Chondrocyte (in vitro differentiated cells): ENCODE measurements around the gene TET1. TPM values are rescaled to one million over a fixed set of nuclear protein-coding genes. Genes with fewer than 3 reads are reported as not detected.
"Not testable (repeated sequence)": the region's sequence is repeated elsewhere in the genome, so short reads cannot be mapped to it uniquely, and the experiment has no call there.

Experiments used
- DNase-seq: peaks from one replicate; pipeline ENCODE4 v3.0.0; 2021; ENCODE audit warnings: mixed read lengths, low spot score
- H3K27ac Mint-ChIP-seq: one replicate; pipeline ENCODE4 v1.8.0; 2021; ENCODE audit warnings: mild to moderate bottlenecking, moderate library complexity, mixed read lengths; ENCODE audit not compliant: unreplicated experiment
- H3K27me3 Mint-ChIP-seq: 2 replicates; pipeline ENCODE4 v1.8.0; 2021; ENCODE audit warnings: low read depth, mixed read lengths
- H3K36me3 Mint-ChIP-seq: 2 replicates; pipeline ENCODE4 v1.8.0; 2021; ENCODE audit warnings: low read depth, mixed read lengths
- H3K4me1 Mint-ChIP-seq: 2 replicates; pipeline ENCODE4 v1.8.0; 2021; ENCODE audit warnings: low read depth, mild to moderate bottlenecking, mixed read lengths
- H3K4me3 Mint-ChIP-seq: one replicate; pipeline ENCODE4 v1.8.0; 2021; ENCODE audit warnings: mild to moderate bottlenecking, moderate library complexity, mixed read lengths; ENCODE audit not compliant: unreplicated experiment
- H3K9me3 Mint-ChIP-seq: 2 replicates; pipeline ENCODE4 v1.8.0; 2021; ENCODE audit warnings: low read depth, mixed read lengths
- CTCF ChIP-seq: fragments of 200-600 bp; sonication (generic); IDR thresholded peaks from 2 replicates; pipeline ENCODE4 v1.5.0; 2021; ENCODE audit warnings: antibody characterized with exemption, mild to moderate bottlenecking, moderate library complexity
- total RNA-seq: library from RNA; stranded (reverse); gene quantifications from 3 replicates; pipeline ENCODE4 v1.2.1, GENCODE V29; 2021

The TET1 gene
- total RNA-seq, 1 donor from 2014 or later = 9.7 TPM

- no peak for DNase-seq
Measured at GRCh38 chr10:68618234-68618633, 58.1 kb downstream of the TET1 start.

GRCh38 chr10:68619595-68619994, 59.5 kb downstream of the TET1 start:
- Mint-ChIP-seq H3K27me3 (no peaks in the 10 kb centered on the region), H3K36me3 (no peaks in the 10 kb centered on the region), H3K4me1 (peaks cover 5% of the 10 kb centered on the region), H3K9me3 (no peaks in the 10 kb centered on the region), H3K4me3 (no peak overlapping the region), H3K27ac (no peak overlapping the region)
- DNase-seq = no peak
- TF ChIP-seq CTCF = no peak

More at GRCh38 chr10:68618234-68618633, 58.1 kb downstream of the TET1 start:
- Mint-ChIP-seq H3K36me3 (peaks cover 2% of the 10 kb centered on the region), H3K27me3 (no peaks in the 10 kb centered on the region), H3K4me3 (no peak overlapping the region), H3K4me1 (peaks cover 8% of the 10 kb centered on the region), H3K9me3 (no peaks in the 10 kb centered on the region), H3K27ac (no peak overlapping the region)
- TF ChIP-seq CTCF = no peak

- Mint-ChIP-seq H3K27ac (no peak overlapping the region), H3K36me3 (peaks cover 4% of the 10 kb centered on the region), H3K4me3 (no peak overlapping the region), H3K9me3 (no peaks in the 10 kb centered on the region), H3K27me3 (no peaks in the 10 kb centered on the region), H3K4me1 (peaks cover 24% of the 10 kb centered on the region)
- TF ChIP-seq CTCF = no peak
- no peak for DNase-seq
Measured at GRCh38 chr10:68625316-68625921, 65.3 kb downstream of the TET1 start.

GRCh38 chr10:68628576-68629127, 68.5 kb downstream of the TET1 start:
- Mint-ChIP-seq H3K9me3 (no peaks in the 10 kb centered on the region), H3K27me3 (no peaks in the 10 kb centered on the region), H3K27ac (peak overlapping the region; percentile 41), H3K4me3 (no peak overlapping the region), H3K36me3 (peaks cover 10% of the 10 kb centered on the region), H3K4me1 (peaks cover 34% of the 10 kb centered on the region)
- no peak for DNase-seq
- TF ChIP-seq CTCF = no peak

DNA sequence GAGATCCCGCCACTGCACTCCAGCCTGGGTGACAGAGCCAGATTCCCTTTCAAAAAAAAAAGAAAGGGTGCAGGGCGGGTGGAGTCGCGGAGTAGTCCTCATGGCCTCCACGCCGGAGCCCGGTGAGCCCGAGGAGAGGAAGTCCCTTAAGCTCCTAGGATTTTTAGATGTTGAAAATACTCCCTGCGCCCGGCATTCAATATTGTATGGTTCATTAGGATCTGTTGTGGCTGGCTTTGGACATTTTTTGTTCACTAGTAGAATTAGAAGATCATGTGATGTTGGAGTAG, 72.1 kb downstream of the TET1 start:
- H3K9me3 Mint-ChIP-seq, H3K4me3 Mint-ChIP-seq, H3K27me3 Mint-ChIP-seq, DNase-seq, H3K27ac Mint-ChIP-seq: not testable (repeated sequence)
- Mint-ChIP-seq H3K4me1 (peaks cover 34% of the 10 kb centered on the region), H3K36me3 (peaks cover 11% of the 10 kb centered on the region)

GRCh38 chr10:68633281-68633680, 73.1 kb downstream of the TET1 start:
- no peaks in the 10 kb centered on the region for H3K27me3 Mint-ChIP-seq
- H3K27ac Mint-ChIP-seq = no peak overlapping the region
- TF ChIP-seq CTCF = no peak
- H3K4me1 Mint-ChIP-seq = peaks cover 35% of the 10 kb centered on the region
- no peak overlapping the region for H3K4me3 Mint-ChIP-seq
- H3K36me3 Mint-ChIP-seq = peaks cover 11% of the 10 kb centered on the region
- no peak for DNase-seq
- no peaks in the 10 kb centered on the region for H3K9me3 Mint-ChIP-seq
